NCI-H2107 treated with DMSO at 0.1 percent for 48 hours (cell line): ENCODE data around the gene ANO4.

ENCODE experiments used
- DNase-seq: peaks from one replicate; lab custom pipeline; 2025; ENCODE audit not compliant: unreplicated experiment; lab: John Stamatoyannopoulos, UW

Gene ANO4

GRCh38 chr12:101172316-101172715 is 377.7 kb downstream of the ANO4 start:
- no peak for DNase-seq

GRCh38 chr12:101173197-101173749 is 378.7 kb downstream of the ANO4 start:
- DNase-seq = no peak

GRCh38 chr12:101174541-101174940 is 380.0 kb downstream of the ANO4 start:
- no peak for DNase-seq
